Uterus (tissue), 4 donors: ENCODE measurements around the gene MT1A. TPM values are rescaled to one million over a fixed set of nuclear protein-coding genes. Genes with fewer than 3 reads are reported as not detected.

ENCODE experiments used
- DNase-seq, 2 donors: peaks; one replicate each; pipeline ENCODE4 v3.0.0-alpha.2; 2019 to 2020
- H3K27ac ChIP-seq, 2 donors: fragments of 200-600 bp; sonication (generic); 1 replicate in 1 of 2; 2 replicates in 1 of 2; pipeline ENCODE4 v1.5.1; 2016 to 2018
- H3K27me3 ChIP-seq, 2 donors: fragments of 200-600 bp; sonication (generic); one replicate each; pipeline ENCODE4 v1.5.1; 2018 to 2019; ENCODE audit warnings: control low read depth in 1 of 2
- H3K36me3 ChIP-seq, 2 donors: fragments of 200-600 bp; sonication (generic); one replicate each; pipeline ENCODE4 v1.5.1; 2019; ENCODE audit warnings: control low read depth in 1 of 2
- H3K4me1 ChIP-seq, 2 donors: fragments of 200-600 bp; sonication (generic); one replicate each; pipeline ENCODE4 v1.5.1; 2018 to 2019; ENCODE audit warnings: control low read depth in 1 of 2
- H3K4me3 ChIP-seq, 2 donors: fragments of 200-600 bp; sonication (generic); 1 replicate in 1 of 2; 2 replicates in 1 of 2; pipeline ENCODE4 v1.5.1; 2018 to 2019; ENCODE audit warnings: mild to moderate bottlenecking in 1 of 2
- H3K9me3 ChIP-seq, 2 donors: fragments of 200-600 bp; sonication (generic); one replicate each; pipeline ENCODE4 v1.5.1; 2019; ENCODE audit warnings: control low read depth in 1 of 2
- POLR2A ChIP-seq, 2 donors: fragments of 450-650 bp; IDR thresholded peaks; one replicate each; pipeline ENCODE4 v1.6.1; 2016; ENCODE audit warnings: antibody characterized with exemption in 2 of 2, mild to moderate bottlenecking in 1 of 2, moderate library complexity in 1 of 2
- intact Hi-C: fragments of 100-400 bp; cut with DNase I; formaldehyde crosslinking; loops from one replicate; pipeline ENCODE4 v1.15.1; 2023; ENCODE audit warnings: low total_unique reads
- total RNA-seq, 4 donors: library from RNA; depleted of rRNA in 3 of 4; stranded (reverse); fragments of >200 nt in 3 of 4; gene quantifications; one replicate each; pipeline versions ENCODE4 v1.1.0 to v1.2.4, GENCODE V29; 2014 to 2023
- TF ChIP-seq, protein P1 (sequence below), 4 experiments: fragments of 200-600 bp in 2 of 4; fragments of 450-650 bp in 2 of 4; sonication (generic) in 2 of 4; IDR thresholded peaks; one replicate each; pipeline ENCODE4 v1.5.1; 2016 to 2019; ENCODE audit warnings: antibody characterized with exemption in 4 of 4, mild to moderate bottlenecking in 2 of 4, moderate library complexity in 1 of 4
- donor health status: DM: yes; HTN: yes; CAD: no.

MT1A gene
- total RNA-seq, 4 donors from 2014 or later, result 13.8 TPM; not detected in 3

DNA sequence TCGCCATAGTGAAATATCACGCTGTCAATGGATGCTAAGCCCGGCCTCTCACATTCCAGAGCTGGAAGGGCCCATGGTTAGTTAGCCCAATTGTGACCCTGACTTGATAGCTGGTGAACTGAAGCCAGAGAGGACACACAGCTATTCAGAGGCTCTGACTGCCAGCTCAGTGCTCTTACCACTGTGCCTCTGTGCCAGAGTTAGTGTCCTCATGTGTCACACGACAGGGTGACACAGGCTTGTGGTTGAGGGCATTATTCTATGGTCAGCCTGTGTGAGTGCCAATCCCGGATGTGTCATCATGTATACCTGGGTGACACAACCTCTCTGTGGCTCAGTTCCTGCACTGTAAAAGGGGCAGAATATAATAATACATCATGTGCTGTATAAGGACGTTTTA lies 41.4 kb downstream of the MT1A start:
- H3K36me3 ChIP-seq, result no peaks in the 10 kb centered on the region
- H3K27ac ChIP-seq, result no peak overlapping the region
- no peak for DNase-seq
- intact Hi-C loops, result no loop called here
- no peaks in the 10 kb centered on the region for H3K4me1 ChIP-seq
- no peak for TF ChIP-seq POLR2A (IDR thresholded peaks at IDR 0.05)
- TF ChIP-seq, protein P1, sequence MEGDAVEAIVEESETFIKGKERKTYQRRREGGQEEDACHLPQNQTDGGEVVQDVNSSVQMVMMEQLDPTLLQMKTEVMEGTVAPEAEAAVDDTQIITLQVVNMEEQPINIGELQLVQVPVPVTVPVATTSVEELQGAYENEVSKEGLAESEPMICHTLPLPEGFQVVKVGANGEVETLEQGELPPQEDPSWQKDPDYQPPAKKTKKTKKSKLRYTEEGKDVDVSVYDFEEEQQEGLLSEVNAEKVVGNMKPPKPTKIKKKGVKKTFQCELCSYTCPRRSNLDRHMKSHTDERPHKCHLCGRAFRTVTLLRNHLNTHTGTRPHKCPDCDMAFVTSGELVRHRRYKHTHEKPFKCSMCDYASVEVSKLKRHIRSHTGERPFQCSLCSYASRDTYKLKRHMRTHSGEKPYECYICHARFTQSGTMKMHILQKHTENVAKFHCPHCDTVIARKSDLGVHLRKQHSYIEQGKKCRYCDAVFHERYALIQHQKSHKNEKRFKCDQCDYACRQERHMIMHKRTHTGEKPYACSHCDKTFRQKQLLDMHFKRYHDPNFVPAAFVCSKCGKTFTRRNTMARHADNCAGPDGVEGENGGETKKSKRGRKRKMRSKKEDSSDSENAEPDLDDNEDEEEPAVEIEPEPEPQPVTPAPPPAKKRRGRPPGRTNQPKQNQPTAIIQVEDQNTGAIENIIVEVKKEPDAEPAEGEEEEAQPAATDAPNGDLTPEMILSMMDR (IDR thresholded peaks at IDR 0.05), result no peak
- H3K9me3 ChIP-seq, result no peaks in the 10 kb centered on the region
- H3K27me3 ChIP-seq, result peaks cover 0 to 3% of the 10 kb centered on the region in 2 donors
- H3K4me3 ChIP-seq, result no peak overlapping the region

DNA sequence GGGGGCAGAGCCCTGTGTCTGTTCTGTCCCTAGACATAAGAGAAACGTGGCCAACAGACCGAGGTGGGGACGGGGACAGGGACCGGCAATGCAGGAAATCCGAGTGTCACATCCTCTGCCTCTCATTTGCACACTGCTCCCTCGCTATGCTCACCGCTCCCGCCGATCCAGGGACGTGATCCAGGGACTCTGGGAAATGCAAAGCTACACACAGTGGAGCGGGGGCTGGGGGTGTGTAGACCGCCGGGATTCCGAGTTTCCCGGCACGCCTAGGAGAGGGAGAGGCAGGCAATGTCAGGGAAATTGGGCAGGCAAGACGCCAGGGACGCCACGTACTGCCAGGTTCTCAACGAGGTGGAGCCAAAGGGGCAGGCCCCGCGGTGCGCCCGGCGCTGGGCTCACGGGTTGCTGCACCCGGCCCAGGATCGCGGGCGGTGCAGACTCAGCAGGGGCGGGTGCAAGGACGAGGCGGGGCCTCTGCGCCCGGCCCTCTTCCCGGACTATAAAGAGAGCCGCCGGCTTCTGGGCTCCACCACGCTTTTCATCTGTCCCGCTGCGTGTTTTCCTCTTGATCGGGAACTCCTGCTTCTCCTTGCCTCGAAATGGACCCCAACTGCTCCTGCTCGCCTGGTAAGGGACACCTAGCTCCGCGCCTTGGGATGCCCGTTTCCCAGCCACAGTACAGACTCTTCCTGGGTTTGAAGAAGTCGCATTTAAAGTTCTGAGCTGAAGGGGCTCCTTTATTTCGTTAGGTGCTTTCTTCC lies 43.7 kb downstream of the MT1A start, which contains the start of gene MT1X:
Gene MT1X (plus strand): TSS at position 532 of the 764 bp plus-strand sequence. CDS start 71 bp downstream, at position 603.
- peak; percentile 92 to 93 for DNase-seq
- intact Hi-C loops, result no loop called here

DNA sequence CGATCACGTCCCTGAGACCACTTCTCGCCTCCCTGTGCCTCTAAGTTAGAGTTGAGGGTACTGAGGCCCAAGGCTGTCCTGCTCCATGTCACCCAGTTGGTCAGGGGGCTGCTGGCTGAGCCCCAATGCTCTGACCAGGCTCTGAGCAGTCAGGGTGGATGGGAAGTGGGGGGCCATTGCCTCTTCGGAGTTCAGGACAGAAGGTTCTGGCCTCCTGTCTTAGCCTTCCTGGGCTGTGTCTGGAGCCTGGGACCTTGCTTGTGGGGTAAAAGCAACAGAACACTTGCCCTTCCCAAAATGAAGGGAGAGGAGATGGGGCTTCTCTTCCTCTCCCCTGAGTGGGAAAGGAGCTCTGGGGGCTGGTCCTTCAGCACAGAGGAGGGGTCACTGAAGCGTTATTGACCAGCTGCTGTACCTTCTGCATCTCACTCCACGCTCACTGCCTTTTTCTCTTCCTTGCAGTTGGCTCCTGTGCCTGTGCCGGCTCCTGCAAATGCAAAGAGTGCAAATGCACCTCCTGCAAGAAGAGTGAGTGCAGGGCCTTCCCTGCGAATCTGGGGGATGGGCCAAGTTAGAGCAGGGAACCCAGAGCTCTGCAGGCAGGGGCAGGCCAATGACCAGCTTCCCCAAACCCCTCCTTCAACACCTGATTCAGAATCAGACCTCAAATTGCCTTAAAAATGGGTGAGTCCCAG lies 44.4 kb downstream of the MT1A start:
- Histone ChIP-seq H3K27me3 (no peaks in the 10 kb centered on the region), H3K27ac (peak overlapping the region; percentile 70 to 81), H3K36me3 (no peaks in the 10 kb centered on the region), H3K9me3 (no peaks in the 10 kb centered on the region), H3K4me1 (no peaks in the 10 kb centered on the region), H3K4me3 (peak overlapping the region; percentile 48 to 55)
- peak; percentile 26 for DNase-seq
- intact Hi-C loops, result no loop called here
- TF ChIP-seq, protein P1 (IDR thresholded peaks at IDR 0.05), result no peak
- no peak for TF ChIP-seq POLR2A (IDR thresholded peaks at IDR 0.05)

More for the DNA sequence above, 43.7 kb downstream of the MT1A start, which contains the start of gene MT1X:
- peak within 1 kb of the TSS; percentile 70 to 81 for H3K27ac ChIP-seq
- no peaks in the 10 kb centered on the region for H3K9me3 ChIP-seq
- no peaks in the 10 kb centered on the region for H3K27me3 ChIP-seq
- no peaks in the 10 kb centered on the region for H3K4me1 ChIP-seq
- no peaks in the 10 kb centered on the region for H3K36me3 ChIP-seq
- TF ChIP-seq, protein P1 (IDR thresholded peaks at IDR 0.05), result no peak
- peak; percentile 72 to 86 for TF ChIP-seq POLR2A (IDR thresholded peaks at IDR 0.05)
- peak within 1 kb of the TSS; percentile 48 to 55 for H3K4me3 ChIP-seq

DNA sequence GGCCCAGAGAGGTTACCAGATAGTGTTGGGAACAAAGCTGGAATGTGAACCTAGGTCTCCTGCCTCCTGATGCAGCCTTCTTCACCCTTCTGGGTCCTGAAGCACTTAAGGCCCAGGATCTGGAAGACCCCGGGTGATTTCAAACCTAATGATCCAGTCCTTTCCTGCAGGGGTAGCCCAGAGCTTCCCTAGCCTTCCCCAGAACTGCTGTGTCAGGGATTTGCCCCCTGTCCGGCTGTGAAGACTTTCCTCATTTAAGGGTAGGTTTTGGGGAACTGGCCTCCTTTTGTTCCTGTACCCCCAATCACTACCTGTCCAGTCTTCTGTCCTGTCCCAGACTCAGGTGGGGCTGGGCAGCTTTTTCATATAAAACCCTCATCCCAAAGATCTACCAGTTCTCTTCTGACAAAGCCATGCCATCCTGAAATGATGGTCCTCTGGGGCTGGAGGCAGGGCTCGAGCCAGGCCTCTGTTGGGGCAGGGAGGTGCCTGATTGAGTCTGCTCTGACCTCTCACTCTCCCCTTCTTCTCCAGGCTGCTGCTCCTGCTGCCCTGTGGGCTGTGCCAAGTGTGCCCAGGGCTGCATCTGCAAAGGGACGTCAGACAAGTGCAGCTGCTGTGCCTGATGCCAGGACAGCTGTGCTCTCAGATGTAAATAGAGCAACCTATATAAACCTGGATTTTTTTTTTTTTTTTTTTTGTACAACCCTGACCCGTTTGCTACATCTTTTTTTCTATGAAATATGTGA lies 45.1 kb downstream of the MT1A start:
- TF ChIP-seq, protein P1 (IDR thresholded peaks at IDR 0.05), result no peak
- TF ChIP-seq POLR2A (IDR thresholded peaks at IDR 0.05), result no peak
- Histone ChIP-seq H3K27ac (peak overlapping the region in 1 of 2 donors; percentile 81), H3K4me3 (peak overlapping the region in 1 of 2 donors; percentile 55), H3K36me3 (no peaks in the 10 kb centered on the region), H3K27me3 (no peaks in the 10 kb centered on the region), H3K4me1 (no peaks in the 10 kb centered on the region), H3K9me3 (no peaks in the 10 kb centered on the region)
- DNase-seq, result no peak
- intact Hi-C loops, result no loop called here
